HCT116 (cell line): Measurements from ENCODE around the gene LRCH1. TPM values are rescaled to one million over a fixed set of nuclear protein-coding genes. Genes with fewer than 3 reads are reported as not detected.

ENCODE experiments used
- ATAC-seq: fragments of 200-7000 bp; cut with Tn5 transposase; 2 replicates; pipeline ENCODE4 v1.9.1; 2020; ENCODE audit warnings: mild to moderate bottlenecking, moderate library complexity
- BruUV-seq: library from RNA; stranded (reverse); fragments of 400-500 nt; replicated peaks from 2 replicates; lab custom pipeline; 2021; lab: Mats Ljungman, UMichigan
- CTCF ChIA-PET: fragments of 300-600 bp; sonication (Branson Sonifier 250); formaldehyde crosslinking; loops from one replicate; lab custom pipeline; 2021; ENCODE audit warnings: antibody characterized with exemption; lab: Charles Lee
- POLR2A ChIA-PET: fragments of 300-600, 350-600 bp; sonication (Branson Sonifier 250); formaldehyde crosslinking; loops from one replicate; lab custom pipeline; 2021; ENCODE audit warnings: antibody characterized with exemption; lab: Charles Lee
- RAD21 ChIA-PET, 2 experiments: fragments of 300-600 bp; sonication (Branson Sonifier 250); formaldehyde crosslinking; loops; one replicate each; lab custom pipeline; 2023; ENCODE audit warnings: low total read pairs in 2 of 2; ENCODE audit not compliant: uncharacterized antibody in 2 of 2, unreplicated experiment in 2 of 2, low non-redundant PET in 1 of 2; lab: Charles Lee
- DNase-seq: peaks from one replicate; pipeline ENCODE4 v3.0.0-alpha.2; 2010; ENCODE audit warnings: low read depth, low spot score
- H2AFZ ChIP-seq: fragments of 200-600 bp; shearing (Covaris generic), sonication (generic); 2 replicates; pipeline ENCODE4 v1.6.1; 2017; ENCODE audit warnings: low read depth, mixed run types, mixed read lengths, antibody characterized with exemption, low read length; ENCODE audit not compliant: poor library complexity, severe bottlenecking
- H3K27ac ChIP-seq: 2 replicates; pipeline ENCODE4 v1.5.1; 2012; ENCODE audit warnings: low read depth, low read length
- H3K27me3 ChIP-seq: fragments of 200-600 bp; sonication (generic); 2 replicates; pipeline ENCODE4 v1.6.1; 2016; ENCODE audit warnings: mixed run types, low read length, mixed read lengths; ENCODE audit not compliant: insufficient read depth
- H3K36me3 ChIP-seq, 2 experiments: fragments of 200-500 bp in 1 of 2; fragments of 200-600 bp in 1 of 2; sonication (Bioruptor generic) in 1 of 2; sonication (generic) in 1 of 2; 2 replicates each; pipeline versions ENCODE4 v1.5.1 to v1.6.1; 2014 to 2016; ENCODE audit warnings: low read length in 2 of 2, inconsistent platforms in 1 of 2, mixed read lengths in 1 of 2, mixed run types in 1 of 2; ENCODE audit not compliant: insufficient read depth in 2 of 2, control insufficient read depth in 1 of 2
- H3K4me1 ChIP-seq, 2 experiments: fragments of 200-600 bp in 1 of 2; sonication (generic) in 1 of 2; 2 replicates each; pipeline versions ENCODE4 v1.5.1 to v1.6.1; 2012 to 2017; ENCODE audit warnings: low read length in 2 of 2, inconsistent platforms in 1 of 2, mild to moderate bottlenecking in 1 of 2, mixed read lengths in 1 of 2, mixed run types in 1 of 2, moderate library complexity in 1 of 2; ENCODE audit not compliant: insufficient read depth in 2 of 2, control insufficient read depth in 1 of 2
- H3K4me2 ChIP-seq: fragments of 200-600 bp; sonication (generic); 2 replicates; pipeline ENCODE4 v1.6.1; 2017; ENCODE audit warnings: mixed run types, low read length, mixed read lengths
- H3K4me3 ChIP-seq, 2 experiments: fragments of 200-600 bp in 1 of 2; sonication (generic) in 1 of 2; replicated peaks in 1 of 2; 2 replicates each; pipeline ENCODE4 v1.5.1; 2011 to 2016; ENCODE audit warnings: low read length in 2 of 2, control low read depth in 1 of 2, low read depth in 1 of 2, mild to moderate bottlenecking in 1 of 2, mixed read lengths in 1 of 2, mixed run types in 1 of 2
- H3K79me2 ChIP-seq: fragments of 200-600 bp; sonication (generic); 2 replicates; pipeline ENCODE4 v1.6.1; 2017; ENCODE audit warnings: mild to moderate bottlenecking, mixed run types, low read length, moderate library complexity, mixed read lengths; ENCODE audit not compliant: insufficient read depth
- H3K9ac ChIP-seq: fragments of 200-600 bp; sonication (generic); 2 replicates; pipeline ENCODE4 v1.6.1; 2016; ENCODE audit warnings: low read length, mixed read lengths
- H3K9me2 ChIP-seq: fragments of 200-600 bp; sonication (generic), shearing (Covaris generic); 2 replicates; pipeline ENCODE4 v1.6.1; 2017; ENCODE audit warnings: mixed run types, mild to moderate bottlenecking, moderate library complexity; ENCODE audit not compliant: insufficient read depth
- H3K9me3 ChIP-seq, 2 experiments: fragments of 200-500 bp in 1 of 2; fragments of 200-600 bp in 1 of 2; sonication (Bioruptor generic) in 1 of 2; sonication (generic) in 1 of 2; 2 replicates each; pipeline ENCODE4 v1.6.1; 2014 to 2017; ENCODE audit warnings: low read length in 2 of 2, mixed read lengths in 2 of 2, inconsistent platforms in 1 of 2, low read depth in 1 of 2, mild to moderate bottlenecking in 1 of 2, mixed run types in 1 of 2, moderate library complexity in 1 of 2; ENCODE audit not compliant: control insufficient read depth in 1 of 2, insufficient read depth in 1 of 2
- H4K20me1 ChIP-seq: fragments of 200-600 bp; sonication (generic), shearing (Covaris generic); 2 replicates; pipeline ENCODE4 v1.6.1; 2017; ENCODE audit warnings: mixed run types, mild to moderate bottlenecking, moderate library complexity; ENCODE audit not compliant: insufficient read depth
- ATF3 ChIP-seq: IDR thresholded peaks from 2 replicates; pipeline ENCODE4 v1.6.1; 2012
- CBX3 ChIP-seq: IDR thresholded peaks from 2 replicates; pipeline ENCODE4 v1.6.1; 2012; ENCODE audit warnings: low read depth
- CEBPB ChIP-seq: IDR thresholded peaks from 2 replicates; pipeline ENCODE4 v1.6.1; 2012; ENCODE audit warnings: low read depth
- EGR1 ChIP-seq: IDR thresholded peaks from 2 replicates; pipeline ENCODE4 v1.6.1; 2012; ENCODE audit warnings: low read depth
- EZH2 ChIP-seq: fragments of 200-600 bp; sonication (generic); IDR thresholded peaks from 2 replicates; pipeline ENCODE4 v1.6.1; 2017; ENCODE audit warnings: antibody characterized with exemption, mixed run types
- EZH2phosphoT487 ChIP-seq: fragments of 200-600 bp; IDR thresholded peaks from 2 replicates; pipeline ENCODE4 v1.6.1; 2018; ENCODE audit warnings: antibody characterized with exemption, borderline replicate concordance
- FOSL1 ChIP-seq: IDR thresholded peaks from 2 replicates; pipeline ENCODE4 v1.6.1; 2012; ENCODE audit warnings: low read depth
- MAX ChIP-seq: IDR thresholded peaks from 2 replicates; pipeline ENCODE4 v1.6.1; 2012
- POLR2A ChIP-seq: IDR thresholded peaks from 2 replicates; pipeline ENCODE4 v1.7.0; 2011; ENCODE audit warnings: borderline replicate concordance; ENCODE audit not compliant: insufficient read depth, insufficient read length; ENCODE audit errors: extremely low read depth
- RAD21 ChIP-seq: IDR thresholded peaks from 2 replicates; pipeline ENCODE4 v1.6.1; 2012; ENCODE audit warnings: low read depth, mild to moderate bottlenecking
- SIN3A ChIP-seq: IDR thresholded peaks from 2 replicates; pipeline ENCODE4 v1.6.1; 2012; ENCODE audit warnings: low read depth
- SP1 ChIP-seq: IDR thresholded peaks from 2 replicates; pipeline ENCODE4 v1.6.1; 2012; ENCODE audit warnings: low read depth
- TCF7L2 ChIP-seq: IDR thresholded peaks from 2 replicates; pipeline ENCODE4 v1.7.0; 2011; ENCODE audit warnings: borderline replicate concordance, inconsistent platforms; ENCODE audit not compliant: insufficient read depth, insufficient read length; ENCODE audit errors: extremely low read depth
- YY1 ChIP-seq: IDR thresholded peaks from 2 replicates; pipeline ENCODE4 v1.6.1; 2011; ENCODE audit warnings: low read length, low read depth, moderate library complexity, mild to moderate bottlenecking; ENCODE audit not compliant: insufficient replicate concordance; ENCODE audit errors: extremely low read depth
- ZBTB33 ChIP-seq: IDR thresholded peaks from 2 replicates; pipeline ENCODE4 v1.6.1; 2011; ENCODE audit warnings: mild to moderate bottlenecking, low read length, moderate library complexity; ENCODE audit not compliant: insufficient replicate concordance; ENCODE audit errors: extremely low read depth
- ZFX ChIP-seq: fragments of 450-650 bp; IDR thresholded peaks from 2 replicates; pipeline ENCODE4 v1.6.1; 2017
- ZNF274 ChIP-seq: fragments of 200-500 bp; sonication (Bioruptor generic); IDR thresholded peaks from 2 replicates; pipeline ENCODE4 v1.6.1; 2014; ENCODE audit warnings: mild to moderate bottlenecking, low read depth, low read length, inconsistent platforms
- intact Hi-C: fragments of 100-400 bp; cut with micrococcal nuclease; formaldehyde crosslinking; loops from 2 replicates; pipeline ENCODE4 v1.10.0; 2022
- total RNA-seq: library from RNA; stranded (reverse); gene quantifications from one replicate; pipeline ENCODE4 v1.2.1, GENCODE V29; 2021; ENCODE audit not compliant: unreplicated experiment

Gene LRCH1
- total RNA-seq, 1 experiment from 2014 or later = 15.6 TPM

- no peak overlapping the region for H3K27ac ChIP-seq
- peaks cover 32 to 52% of the 10 kb centered on the region in 2 experiments for H3K36me3 ChIP-seq
Measured at GRCh38 chr13:46778095-46778494, 225.1 kb downstream of the LRCH1 start.

More at GRCh38 chr13:46778095-46778494, 225.1 kb downstream of the LRCH1 start:
- no peak for DNase-seq
- Histone ChIP-seq H3K9ac (no peak overlapping the region), H4K20me1 (no peaks in the 10 kb centered on the region), H3K4me3 (no peak overlapping the region), H3K9me2 (no peaks in the 10 kb centered on the region), H2AFZ (no peak overlapping the region), H3K27me3 (no peaks in the 10 kb centered on the region), H3K9me3 (no peaks in the 10 kb centered on the region), H3K4me2 (no peak overlapping the region), H3K4me1 (no peaks in the 10 kb centered on the region), H3K79me2 (no peaks in the 10 kb centered on the region)
- ChIA-PET RAD21 (no interaction called here), CTCF (no interaction called here), POLR2A (no interaction called here)
- no peak for ATAC-seq
- intact Hi-C loops = no loop called here
- no TSS peak for BruUV-seq
- no peak for TF ChIP-seq ZBTB33
- TF ChIP-seq SIN3A = no peak
- no peak for TF ChIP-seq FOSL1
- TF ChIP-seq EZH2phosphoT487 = no peak
- TF ChIP-seq YY1 = no peak
- TF ChIP-seq ZFX = no peak
- no peak for TF ChIP-seq EGR1
- TF ChIP-seq EZH2 = no peak
- TF ChIP-seq ATF3 = no peak
- TF ChIP-seq ZNF274 = no peak
- TF ChIP-seq POLR2A = no peak
- TF ChIP-seq TCF7L2 = no peak
- no peak for TF ChIP-seq CEBPB
- no peak for TF ChIP-seq MAX
- TF ChIP-seq CBX3 = no peak
- no peak for TF ChIP-seq RAD21
- no peak for TF ChIP-seq SP1
